Motor neuron (in vitro differentiated cells): ENCODE data around the gene AKAP1. TPM values are rescaled to one million over a fixed set of nuclear protein-coding genes. Genes with fewer than 3 reads are reported as not detected.
"Not testable (repeated sequence)": the region's sequence is repeated elsewhere in the genome, so short reads cannot be mapped to it uniquely, and the experiment has no call there.

Source experiments
- ATAC-seq, 8 experiments: fragments of 200-7000 bp; cut with Tn5 transposase; replicated peaks in 6 of 8; 2 replicates each; pipeline ENCODE4 v1.8.0; 2021; ENCODE audit warnings: mild to moderate bottlenecking in 8 of 8, moderate library complexity in 8 of 8
- H3K27ac ChIP-seq, 2 donors: fragments of 250-450 bp; sonication (Bioruptor Pico); 2 replicates each; pipeline ENCODE4 v1.9.0; 2021; ENCODE audit warnings: antibody characterized with exemption in 2 of 2, mild to moderate bottlenecking in 2 of 2, moderate library complexity in 1 of 2
- H3K4me1 ChIP-seq, 2 donors: fragments of 250-450 bp; sonication (Bioruptor Pico); replicated peaks in 1 of 2; 2 replicates each; pipeline ENCODE4 v1.6.1; 2021; ENCODE audit warnings: antibody characterized with exemption in 2 of 2, mild to moderate bottlenecking in 2 of 2, moderate library complexity in 1 of 2
- H3K4me3 ChIP-seq, 5 donors: fragments of 250-450 bp; sonication (Bioruptor Pico); 2 replicates each; pipeline ENCODE4 v1.9.0; 2021; ENCODE audit warnings: antibody characterized with exemption in 5 of 5, mild to moderate bottlenecking in 5 of 5, moderate library complexity in 4 of 5
- WGBS, 10 experiments: fragments of 450-650 bp; shearing (Covaris generic); methylation state at CpG; one replicate each; pipeline ENCODE4 v1.0.0; 2022; 5-methylcytosine and 5-hydroxymethylcytosine counted together
- in situ Hi-C, 9 experiments: fragments of 400-800 bp; cut with MboI; loops; one replicate each; pipeline ENCODE4 v1.15.0; 2021; ENCODE audit warnings: low sequenced_read_pairs in 9 of 9, low pct_unique_long_range_greater_than_20kb in 2 of 9; ENCODE audit not compliant: unreplicated experiment in 9 of 9
- total RNA-seq, 8 experiments: library from RNA; unstranded; fragments of 300-600 nt; gene quantifications; 2 replicates each; pipeline versions ENCODE4 v1.2.3 to v1.2.4, GENCODE V29; 2022

AKAP1 gene
- total RNA-seq, 8 experiments from 2014 or later = 16.1 to 45.8 (median 28.9) TPM

DNA sequence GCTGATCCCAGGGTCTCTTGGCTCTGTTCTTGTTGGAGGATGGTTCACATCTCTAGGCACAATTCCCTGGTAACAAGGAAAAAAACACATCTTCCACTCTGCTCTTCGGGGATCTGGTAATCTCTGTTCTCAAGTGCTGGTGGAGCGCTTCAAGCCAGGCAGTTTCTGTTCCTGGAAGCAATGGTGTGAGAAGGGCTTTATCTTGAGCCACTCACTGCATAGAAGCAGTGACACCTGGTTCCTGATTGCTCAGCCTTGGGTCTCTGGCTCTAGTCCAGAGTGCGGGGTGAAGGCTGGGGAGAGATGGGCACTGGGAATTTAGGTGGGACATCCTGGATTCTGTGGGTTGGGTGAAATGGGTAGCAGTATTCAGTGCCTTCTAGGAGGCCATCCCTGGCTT, 14.1 kb downstream of the AKAP1 start:
- 88 to 100% methylated on average over 1 to 3 of the region's 3 CpGs; no CpG with 5 or more reads in 8 of the 10 experiments for WGBS, 10 experiments
- Histone ChIP-seq H3K4me1 (peaks cover 10 to 20% of the 10 kb centered on the region in 2 donors), H3K4me3 (no peak overlapping the region), H3K27ac (no peak overlapping the region)
- no peak for ATAC-seq
- in situ Hi-C loops = no loop called here

DNA sequence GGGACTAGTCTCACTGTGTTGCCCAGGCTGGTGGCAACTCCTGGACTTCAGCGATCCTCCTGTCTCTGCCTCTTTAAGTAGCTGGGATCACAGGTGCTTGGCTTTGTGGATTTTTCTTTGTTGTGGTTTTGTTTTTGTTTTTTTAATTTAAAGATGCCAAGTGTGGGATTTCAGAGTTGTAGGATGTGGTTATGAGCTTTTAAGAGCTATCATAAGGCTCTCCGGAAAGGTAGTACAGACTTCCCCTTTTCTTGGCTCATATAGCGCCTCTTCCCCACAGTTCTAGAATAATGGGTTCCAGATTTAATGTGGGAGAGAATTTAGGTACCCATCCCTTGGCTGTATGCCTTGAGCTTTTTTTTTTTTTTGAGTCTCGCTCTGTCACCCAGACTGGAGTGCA, 17.1 kb downstream of the AKAP1 start:
- Histone ChIP-seq H3K27ac (no peak overlapping the region), H3K4me1 (peaks cover 10 to 20% of the 10 kb centered on the region in 2 donors), H3K4me3 (no peak overlapping the region)
- in situ Hi-C loops = loop anchor here in 2 of 9 experiments (25.0 kb wide), 2 partner anchors 735 to 1010 kb away; no protein-coding TSS in a partner anchor
- ATAC-seq = no peak
- 83 to 100% (median 100%) methylated on average over 1 to 4 of the region's 4 CpGs; no CpG with 5 or more reads in 2 of the 10 experiments for WGBS, 10 experiments

DNA sequence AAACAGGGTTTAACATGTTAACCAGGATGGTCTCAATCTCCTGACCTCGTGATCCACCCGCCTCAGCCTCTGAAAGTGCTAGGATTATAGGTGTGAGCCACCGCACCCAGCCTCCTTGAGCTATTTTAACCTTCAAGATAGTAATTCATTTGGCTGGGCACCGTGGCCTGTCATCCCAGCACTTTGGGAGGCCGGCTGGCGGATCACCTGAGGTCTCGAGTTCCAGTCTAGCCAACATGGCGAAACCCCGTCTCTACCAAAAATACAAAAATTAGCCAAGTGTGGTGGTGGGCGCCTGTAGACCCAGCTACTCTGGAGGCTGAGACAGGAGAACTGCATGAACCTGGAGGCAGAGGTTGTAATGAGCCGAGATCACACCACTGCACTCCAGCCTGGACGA, 17.6 kb downstream of the AKAP1 start:
- 92 to 100% (median 100%) methylated on average over 1 to 8 of the region's 12 CpGs; no CpG with 5 or more reads in 5 of the 10 experiments for WGBS, 10 experiments
- not testable (repeated sequence) for ATAC-seq, H3K27ac ChIP-seq, H3K4me3 ChIP-seq
- peaks cover 8 to 17% of the 10 kb centered on the region in 2 donors for H3K4me1 ChIP-seq
- in situ Hi-C loops = loop anchor here in 2 of 9 experiments (25.0 kb wide), 2 partner anchors 735 to 1010 kb away; no protein-coding TSS in a partner anchor

DNA sequence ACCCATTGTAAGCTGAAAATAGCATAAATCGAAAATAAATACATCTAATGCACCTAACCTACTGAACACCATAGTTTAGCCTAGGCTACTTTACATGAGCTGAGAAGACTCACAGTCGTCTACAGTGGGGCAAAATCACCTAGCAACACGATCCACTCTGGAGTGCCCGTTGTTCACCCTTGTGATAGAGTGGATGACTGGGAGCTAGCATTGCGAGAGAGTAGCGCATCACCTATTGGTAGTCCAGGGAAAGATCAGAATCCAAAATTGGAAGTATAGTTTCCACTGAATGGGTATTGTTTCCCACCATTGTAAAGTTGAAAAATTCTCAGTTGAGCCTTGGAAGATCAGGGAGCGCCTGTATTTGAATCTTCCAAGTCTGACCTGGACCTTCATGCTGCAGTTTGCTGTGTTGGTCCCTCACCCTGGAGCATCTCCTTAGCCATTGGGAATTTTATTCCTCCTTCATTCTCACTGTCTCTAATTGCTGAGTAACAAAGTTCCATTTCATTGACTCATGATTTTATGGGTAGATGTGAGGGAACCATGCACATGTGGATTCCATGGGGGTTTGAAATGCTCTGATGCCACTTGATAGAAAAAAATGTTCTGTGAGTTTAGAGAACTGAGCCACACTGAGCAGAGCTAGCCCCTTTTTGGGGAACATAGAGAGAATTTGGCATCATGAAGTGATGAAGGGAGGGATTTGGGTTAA, 19.6 kb downstream of the AKAP1 start:
- 93 to 100% (median 100%) methylated on average over 1 to 5 of the region's 7 CpGs; no CpG with 5 or more reads in 2 of the 10 experiments for WGBS, 10 experiments

DNA sequence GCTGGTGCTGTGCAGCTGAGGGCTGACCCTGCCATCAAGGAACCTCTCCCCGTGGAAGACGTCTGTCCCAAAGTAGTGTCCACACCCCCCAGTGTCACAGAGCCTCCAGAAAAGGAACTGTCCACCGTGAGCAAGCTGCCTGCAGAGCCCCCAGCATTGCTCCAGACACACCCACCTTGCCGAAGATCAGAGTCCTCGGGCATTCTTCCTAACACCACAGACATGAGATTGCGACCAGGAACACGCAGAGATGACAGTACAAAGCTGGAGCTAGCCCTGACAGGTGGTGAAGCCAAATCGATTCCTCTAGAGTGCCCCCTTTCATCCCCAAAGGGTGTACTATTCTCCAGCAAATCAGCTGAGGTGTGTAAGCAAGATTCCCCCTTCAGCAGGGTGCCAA, 20.5 kb downstream of the AKAP1 start:
- in situ Hi-C loops = loop anchor here in 2 of 9 experiments (25.0 kb wide), 2 partner anchors 732 to 1007 kb away; no protein-coding TSS in a partner anchor
- H3K27ac ChIP-seq = no peak overlapping the region
- no peak for ATAC-seq
- no peak overlapping the region for H3K4me3 ChIP-seq
- WGBS, 10 experiments = 80 to 100% (median 96%) methylated on average over 1 to 3 of the region's 8 CpGs; no CpG with 5 or more reads in 5 of the 10 experiments
- H3K4me1 ChIP-seq = peaks cover 0 to 3% of the 10 kb centered on the region in 2 donors

More for the DNA sequence above, 19.6 kb downstream of the AKAP1 start:
- Histone ChIP-seq H3K27ac (no peak overlapping the region), H3K4me3 (no peak overlapping the region), H3K4me1 (peaks cover 3 to 8% of the 10 kb centered on the region in 2 donors)
- no peak for ATAC-seq
- in situ Hi-C loops = loop anchor here in 2 of 9 experiments (25.0 kb wide), 2 partner anchors 733 to 1008 kb away; no protein-coding TSS in a partner anchor

DNA sequence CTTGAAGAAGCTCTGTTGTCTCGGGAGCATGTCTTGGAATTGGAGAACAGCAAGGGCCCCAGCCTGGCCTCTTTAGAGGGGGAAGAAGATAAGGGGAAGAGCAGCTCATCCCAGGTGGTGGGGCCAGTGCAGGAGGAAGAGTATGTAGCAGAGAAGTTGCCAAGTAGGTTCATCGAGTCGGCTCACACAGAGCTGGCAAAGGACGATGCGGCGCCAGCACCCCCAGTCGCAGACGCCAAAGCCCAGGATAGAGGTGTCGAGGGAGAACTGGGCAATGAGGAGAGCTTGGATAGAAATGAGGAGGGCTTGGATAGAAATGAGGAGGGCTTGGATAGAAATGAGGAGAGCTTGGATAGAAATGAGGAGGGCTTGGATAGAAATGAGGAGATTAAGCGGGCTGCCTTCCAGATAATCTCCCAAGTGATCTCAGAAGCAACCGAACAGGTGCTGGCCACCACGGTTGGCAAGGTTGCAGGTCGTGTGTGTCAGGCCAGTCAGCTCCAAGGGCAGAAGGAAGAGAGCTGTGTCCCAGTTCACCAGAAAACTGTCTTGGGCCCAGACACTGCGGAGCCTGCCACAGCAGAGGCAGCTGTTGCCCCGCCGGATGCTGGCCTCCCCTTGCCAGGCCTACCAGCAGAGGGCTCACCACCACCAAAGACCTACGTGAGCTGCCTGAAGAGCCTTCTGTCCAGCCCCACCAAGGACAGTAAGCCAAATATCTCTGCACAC, 21.2 kb downstream of the AKAP1 start:
- WGBS, 10 experiments = 54 to 98% (median 92%) methylated on average over 2 to 12 of the region's 17 CpGs; no CpG with 5 or more reads in 4 of the 10 experiments
- Histone ChIP-seq H3K4me3 (no peak overlapping the region), H3K4me1 (peaks cover 0 to 3% of the 10 kb centered on the region in 2 donors), H3K27ac (no peak overlapping the region)
- in situ Hi-C loops = loop anchor here in 2 of 9 experiments (25.0 kb wide), 2 partner anchors 731 to 1006 kb away; no protein-coding TSS in a partner anchor
- ATAC-seq = peak in 1 of 8 experiments; percentile 58

DNA sequence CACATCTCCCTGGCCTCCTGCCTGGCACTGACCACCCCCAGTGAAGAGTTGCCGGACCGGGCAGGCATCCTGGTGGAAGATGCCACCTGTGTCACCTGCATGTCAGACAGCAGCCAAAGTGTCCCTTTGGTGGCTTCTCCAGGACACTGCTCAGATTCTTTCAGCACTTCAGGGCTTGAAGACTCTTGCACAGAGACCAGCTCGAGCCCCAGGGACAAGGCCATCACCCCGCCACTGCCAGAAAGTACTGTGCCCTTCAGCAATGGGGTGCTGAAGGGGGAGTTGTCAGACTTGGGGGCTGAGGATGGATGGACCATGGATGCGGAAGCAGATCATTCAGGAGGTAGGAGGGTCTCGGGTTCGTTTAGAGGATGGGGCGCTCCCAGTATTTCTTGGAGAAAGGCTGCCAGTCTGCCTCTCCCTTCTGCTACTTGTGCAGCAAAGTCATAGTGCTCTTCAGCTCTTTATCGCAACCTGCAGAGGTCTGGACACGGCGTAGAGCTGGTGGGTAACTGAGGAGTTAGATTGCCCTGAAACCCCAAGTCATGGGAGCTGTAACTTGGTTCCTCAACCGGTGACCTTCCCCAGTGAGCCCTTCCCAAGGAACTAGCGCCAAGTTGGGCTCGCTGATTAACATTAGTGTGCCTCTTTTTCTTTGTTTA, 21.9 kb downstream of the AKAP1 start:
- in situ Hi-C loops = loop anchor here in 2 of 9 experiments (25.0 kb wide), 2 partner anchors 730 to 1005 kb away; no protein-coding TSS in a partner anchor
- Histone ChIP-seq H3K4me1 (peaks cover 0 to 3% of the 10 kb centered on the region in 2 donors), H3K27ac (no peak overlapping the region), H3K4me3 (no peak overlapping the region)
- 90 to 100% (median 100%) methylated on average over 1 to 6 of the region's 14 CpGs; no CpG with 5 or more reads in 4 of the 10 experiments for WGBS, 10 experiments
- ATAC-seq = no peak

DNA sequence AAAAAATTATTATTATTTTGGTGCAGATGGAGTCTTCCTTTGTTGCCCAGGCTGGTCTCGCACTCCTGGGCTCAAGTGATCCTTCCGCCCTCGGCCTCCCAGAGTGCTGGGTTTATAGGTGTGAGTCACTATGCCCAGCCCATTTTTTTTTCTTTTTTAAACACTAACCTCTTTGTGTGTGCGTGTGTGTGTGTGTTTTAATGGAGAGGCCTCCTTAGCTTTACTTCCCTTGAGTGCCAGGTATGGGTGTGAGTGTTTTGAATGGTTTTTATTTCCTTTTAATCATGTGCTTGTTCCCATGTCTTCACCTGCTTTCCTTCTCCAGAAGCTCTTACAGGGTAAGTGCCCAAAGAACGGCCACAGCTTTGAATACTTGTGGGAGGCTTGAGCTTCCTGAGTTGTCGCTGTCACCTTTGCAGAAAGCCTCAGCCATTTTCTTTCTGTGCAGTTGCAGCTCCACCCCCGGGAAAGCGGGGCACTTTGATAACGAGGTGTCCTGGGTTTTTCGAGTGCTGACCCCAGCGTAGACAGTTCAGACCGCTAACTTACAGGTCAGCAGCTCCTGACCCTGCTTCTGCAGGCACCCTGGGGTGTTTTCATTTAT, 22.6 kb downstream of the AKAP1 start:
- WGBS, 10 experiments = 71 to 100% (median 88%) methylated on average over 1 to 11 of the region's 12 CpGs; no CpG with 5 or more reads in 2 of the 10 experiments
- in situ Hi-C loops = loop anchor here in 2 of 9 experiments (25.0 kb wide), 2 partner anchors 730 to 1005 kb away; no protein-coding TSS in a partner anchor
- Histone ChIP-seq H3K4me3 (no peak overlapping the region), H3K27ac (no peak overlapping the region), H3K4me1 (peaks cover 0 to 3% of the 10 kb centered on the region in 2 donors)
- no peak for ATAC-seq

DNA sequence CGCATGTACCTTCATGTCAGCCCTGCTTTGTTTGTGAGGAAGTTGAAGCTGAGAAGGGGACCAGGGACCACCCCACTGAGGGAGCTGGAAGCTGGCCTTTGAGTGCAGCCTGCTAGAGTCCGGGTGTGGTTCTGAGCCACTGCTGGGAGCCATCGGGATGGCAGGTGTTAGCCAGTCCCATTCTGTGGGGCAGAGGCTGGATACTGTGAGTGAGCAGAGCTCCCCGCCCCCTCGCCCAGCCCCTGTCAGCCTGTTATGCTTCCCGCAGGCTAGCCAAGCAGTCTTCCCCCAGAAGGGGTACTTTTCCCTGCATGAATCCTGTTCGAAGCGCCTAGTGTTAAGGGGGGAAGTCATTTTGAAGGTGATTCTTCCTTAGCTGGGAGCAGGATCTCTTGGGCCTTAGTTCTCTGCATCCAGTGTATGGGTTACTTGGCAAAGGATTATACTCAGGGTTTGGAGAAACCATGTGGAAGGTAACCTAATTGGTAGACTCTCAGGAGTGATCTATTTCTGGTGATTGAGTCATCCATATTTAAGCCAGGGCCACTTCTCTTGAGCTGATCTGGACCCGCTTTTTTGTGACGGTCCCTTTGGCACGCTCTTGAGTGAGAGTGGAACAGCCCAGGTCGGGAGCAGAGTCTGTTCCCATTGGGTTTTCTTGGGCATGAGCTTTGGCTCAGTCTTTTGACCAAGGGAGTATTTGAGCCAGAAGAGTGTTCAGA, 23.8 kb downstream of the AKAP1 start:
- WGBS, 10 experiments = 49 to 96% (median 87%) methylated on average over 3 to 7 of the region's 12 CpGs; no CpG with 5 or more reads in 3 of the 10 experiments
- in situ Hi-C loops = loop anchor here in 2 of 9 experiments (25.0 kb wide), 2 partner anchors 728 to 1003 kb away; no protein-coding TSS in a partner anchor

DNA sequence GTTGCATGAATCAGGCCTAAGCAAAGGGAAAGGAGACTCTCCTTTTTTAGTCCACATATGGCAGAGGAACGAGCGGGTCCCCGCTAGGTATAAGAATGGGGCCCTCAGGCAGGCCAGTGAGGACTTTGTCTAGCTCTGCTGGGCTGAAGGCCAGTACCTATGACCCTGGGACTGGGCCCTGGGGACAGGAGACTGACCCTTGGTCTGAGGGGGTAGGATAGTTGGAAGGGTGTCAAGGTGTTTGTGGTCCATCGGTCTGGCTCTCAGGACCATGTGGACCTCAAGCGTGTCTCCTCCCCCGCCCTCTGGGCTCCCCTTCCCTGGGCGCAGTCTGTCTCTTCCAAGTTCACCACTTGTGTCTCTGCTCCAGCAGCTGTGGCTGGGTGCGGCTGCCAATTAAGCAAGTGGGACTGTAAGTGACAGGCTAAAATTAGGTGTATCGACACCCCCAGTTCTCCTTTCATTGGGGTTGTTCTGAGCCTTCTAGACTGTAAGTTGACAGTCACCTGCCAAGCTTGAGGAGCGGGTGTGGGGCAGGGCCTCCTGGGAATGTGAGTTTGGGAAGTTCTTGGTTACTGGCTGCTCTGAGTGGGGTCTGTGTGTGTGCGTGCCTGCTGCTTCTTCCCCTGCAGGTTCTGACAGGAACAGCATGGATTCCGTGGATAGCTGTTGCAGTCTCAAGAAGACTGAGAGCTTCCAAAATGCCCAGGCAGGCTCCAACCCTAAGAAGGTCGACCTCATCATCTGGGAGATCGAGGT, 24.5 kb downstream of the AKAP1 start:
- ATAC-seq = peak in 4 of 8 experiments; percentile 15 to 72 (median 34)
- peaks cover 0 to 3% of the 10 kb centered on the region in 2 donors for H3K4me1 ChIP-seq
- in situ Hi-C loops = loop anchor here in 2 of 9 experiments (25.0 kb wide), 2 partner anchors 728 to 1003 kb away; no protein-coding TSS in a partner anchor
- H3K4me3 ChIP-seq = no peak overlapping the region
- no peak overlapping the region for H3K27ac ChIP-seq
- 64 to 100% (median 80%) methylated on average over 2 to 9 of the region's 14 CpGs; no CpG with 5 or more reads in 3 of the 10 experiments for WGBS, 10 experiments

More for the DNA sequence above, 23.8 kb downstream of the AKAP1 start:
- Histone ChIP-seq H3K27ac (no peak overlapping the region), H3K4me1 (peaks cover 0 to 3% of the 10 kb centered on the region in 2 donors), H3K4me3 (no peak overlapping the region)
- peak in 4 of 8 experiments; percentile 48 to 78 (median 66) for ATAC-seq

DNA sequence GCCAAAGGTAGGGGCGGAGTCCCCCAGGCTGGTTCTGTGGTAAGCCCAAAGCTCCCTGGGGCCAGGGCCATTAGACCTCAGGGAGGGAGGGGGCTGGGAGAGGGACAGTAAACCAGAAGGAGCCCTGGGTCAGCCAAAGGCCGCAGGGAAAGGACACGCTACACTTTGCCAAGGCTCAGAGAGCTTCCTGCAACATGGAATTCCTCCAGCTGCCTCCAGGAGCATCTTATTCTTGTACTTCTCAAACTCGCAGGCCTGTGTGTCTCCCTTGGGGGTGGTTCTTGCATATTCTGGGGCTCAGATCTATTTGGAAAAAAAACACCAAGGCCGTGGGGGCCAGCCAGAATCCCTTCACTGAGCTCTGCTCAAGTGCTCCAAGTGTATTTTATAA, 25.1 kb downstream of the AKAP1 start:
- ATAC-seq = peak in 1 of 8 experiments; percentile 10
- no peak overlapping the region for H3K27ac ChIP-seq
- H3K4me3 ChIP-seq = no peak overlapping the region
- in situ Hi-C loops = loop anchor here in 2 of 9 experiments (25.0 kb wide), 2 partner anchors 727 to 1002 kb away; no protein-coding TSS in a partner anchor
- peaks cover 0 to 3% of the 10 kb centered on the region in 2 donors for H3K4me1 ChIP-seq
- 0 to 75% (median 57%) methylated on average over 1 to 3 of the region's 5 CpGs; no CpG with 5 or more reads in 4 of the 10 experiments for WGBS, 10 experiments
